Activated T-cell treated with anti-CD3 and anti-CD28 coated beads, Interleukin-2, amount 50 U/mL, for 72 hours (primary cell): ENCODE results near the gene BMS1. TPM values are rescaled to one million over a fixed set of nuclear protein-coding genes. Genes with fewer than 3 reads are reported as not detected.
"Not testable (repeated sequence)": the region's sequence is repeated elsewhere in the genome, so short reads cannot be mapped to it uniquely, and the experiment has no call there.

Source experiments
- ATAC-seq, 2 donors: fragments of 150-1000 bp; cut with Tn5 transposase; replicated peaks in 1 of 2; 2 replicates each; pipeline ENCODE4 v1.10.0; 2021; ENCODE audit warnings: moderate library complexity in 2 of 2, mild to moderate bottlenecking in 1 of 2
- DNase-seq, 2 donors: peaks; one replicate each; pipeline ENCODE4 v3.0.0; 2021 to 2022; ENCODE audit warnings: mixed read lengths in 1 of 2
- H3K27ac Mint-ChIP-seq: one replicate; pipeline ENCODE4 v1.8.0; 2022; ENCODE audit warnings: mild to moderate bottlenecking, moderate library complexity, mixed read lengths
- H3K27me3 Mint-ChIP-seq: one replicate; pipeline ENCODE4 v1.8.0; 2022; ENCODE audit warnings: low read depth, mixed read lengths
- H3K36me3 Mint-ChIP-seq, 2 donors: one replicate each; pipeline ENCODE4 v1.8.0; 2022; ENCODE audit warnings: mixed read lengths in 2 of 2, mild to moderate bottlenecking in 1 of 2; ENCODE audit not compliant: insufficient read depth in 2 of 2
- H3K4me1 Mint-ChIP-seq: one replicate; pipeline ENCODE4 v1.8.0; 2022; ENCODE audit warnings: low read depth, mixed read lengths
- H3K4me3 Mint-ChIP-seq, 2 donors: one replicate each; pipeline ENCODE4 v1.8.0; 2022; ENCODE audit warnings: mild to moderate bottlenecking in 2 of 2, mixed read lengths in 2 of 2, moderate library complexity in 2 of 2
- H3K9me3 Mint-ChIP-seq, 2 donors: one replicate each; pipeline ENCODE4 v1.8.0; 2022; ENCODE audit warnings: mixed read lengths in 2 of 2
- total RNA-seq, 2 donors: library from RNA; stranded (reverse); gene quantifications; one replicate each; pipeline ENCODE4 v1.2.3, GENCODE V29; 2022

The BMS1 gene, protein sequence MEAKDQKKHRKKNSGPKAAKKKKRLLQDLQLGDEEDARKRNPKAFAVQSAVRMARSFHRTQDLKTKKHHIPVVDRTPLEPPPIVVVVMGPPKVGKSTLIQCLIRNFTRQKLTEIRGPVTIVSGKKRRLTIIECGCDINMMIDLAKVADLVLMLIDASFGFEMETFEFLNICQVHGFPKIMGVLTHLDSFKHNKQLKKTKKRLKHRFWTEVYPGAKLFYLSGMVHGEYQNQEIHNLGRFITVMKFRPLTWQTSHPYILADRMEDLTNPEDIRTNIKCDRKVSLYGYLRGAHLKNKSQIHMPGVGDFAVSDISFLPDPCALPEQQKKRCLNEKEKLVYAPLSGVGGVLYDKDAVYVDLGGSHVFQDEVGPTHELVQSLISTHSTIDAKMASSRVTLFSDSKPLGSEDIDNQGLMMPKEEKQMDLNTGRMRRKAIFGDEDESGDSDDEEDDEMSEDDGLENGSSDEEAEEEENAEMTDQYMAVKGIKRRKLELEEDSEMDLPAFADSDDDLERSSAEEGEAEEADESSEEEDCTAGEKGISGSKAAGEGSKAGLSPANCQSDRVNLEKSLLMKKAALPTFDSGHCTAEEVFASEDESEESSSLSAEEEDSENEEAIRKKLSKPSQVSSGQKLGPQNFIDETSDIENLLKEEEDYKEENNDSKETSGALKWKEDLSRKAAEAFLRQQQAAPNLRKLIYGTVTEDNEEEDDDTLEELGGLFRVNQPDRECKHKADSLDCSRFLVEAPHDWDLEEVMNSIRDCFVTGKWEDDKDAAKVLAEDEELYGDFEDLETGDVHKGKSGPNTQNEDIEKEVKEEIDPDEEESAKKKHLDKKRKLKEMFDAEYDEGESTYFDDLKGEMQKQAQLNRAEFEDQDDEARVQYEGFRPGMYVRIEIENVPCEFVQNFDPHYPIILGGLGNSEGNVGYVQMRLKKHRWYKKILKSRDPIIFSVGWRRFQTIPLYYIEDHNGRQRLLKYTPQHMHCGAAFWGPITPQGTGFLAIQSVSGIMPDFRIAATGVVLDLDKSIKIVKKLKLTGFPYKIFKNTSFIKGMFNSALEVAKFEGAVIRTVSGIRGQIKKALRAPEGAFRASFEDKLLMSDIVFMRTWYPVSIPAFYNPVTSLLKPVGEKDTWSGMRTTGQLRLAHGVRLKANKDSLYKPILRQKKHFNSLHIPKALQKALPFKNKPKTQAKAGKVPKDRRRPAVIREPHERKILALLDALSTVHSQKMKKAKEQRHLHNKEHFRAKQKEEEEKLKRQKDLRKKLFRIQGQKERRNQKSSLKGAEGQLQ
- total RNA-seq = 10 to 100 TPM; 14.3 to 14.5 TPM

DNA sequence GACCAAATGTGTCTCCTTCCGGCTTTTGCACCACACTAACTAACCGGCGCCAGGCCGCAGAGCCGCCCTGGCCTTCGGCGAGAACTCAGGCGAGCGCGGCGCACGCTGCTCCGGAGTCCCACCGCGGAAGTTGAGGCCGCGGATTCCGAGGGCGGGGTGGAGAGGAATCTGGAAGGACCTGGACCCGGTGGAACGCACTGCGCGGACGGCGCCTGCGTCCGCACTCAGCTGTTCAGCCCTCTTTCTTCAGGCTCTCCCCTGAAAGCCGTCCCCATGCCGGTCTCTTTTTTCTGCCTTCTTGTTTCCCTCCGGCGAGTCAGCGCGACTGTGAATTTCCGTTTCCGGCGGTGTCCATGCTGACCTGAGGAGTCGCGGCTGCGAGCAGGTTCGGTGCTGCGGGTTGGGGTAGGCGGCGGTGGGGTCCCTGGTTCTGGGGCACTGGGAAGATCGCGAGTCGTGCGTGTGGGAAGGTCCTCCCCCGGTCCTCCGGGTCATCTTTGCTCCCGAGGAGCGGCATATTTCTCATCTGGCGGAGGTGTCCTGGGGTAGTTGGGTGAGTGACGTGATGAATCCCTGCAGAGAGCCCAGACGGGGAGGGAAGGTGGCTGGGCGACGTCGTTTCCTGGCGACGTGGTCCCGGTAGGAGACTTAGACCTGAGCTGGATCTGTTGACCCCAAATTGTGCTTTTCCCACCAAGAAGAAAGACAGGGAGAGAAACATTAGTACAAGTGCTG lies at the start of gene BMS1:
TSS of gene BMS1 (plus strand) at position 350 of the 735 bp plus-strand sequence. CDS start 1,600 bp downstream, outside the sequence.
- Mint-ChIP-seq H3K36me3 (peaks cover 2 to 16% of the 10 kb centered on the region in 2 donors), H3K27ac (peak within 1 kb of the TSS; percentile 58), H3K4me3 (peak within 1 kb of the TSS; percentile 84 to 90), H3K4me1 (peaks cover 13% of the 10 kb centered on the region), H3K9me3 (peaks cover 0 to 8% of the 10 kb centered on the region in 2 donors), H3K27me3 (no peaks in the 10 kb centered on the region)
- peak; percentile 96 for ATAC-seq
- DNase-seq = peak; percentile 89

GRCh38 chr10:42734536-42734935 lies 48.1 kb upstream of the BMS1 start:
- Mint-ChIP-seq H3K4me3 (no peak overlapping the region), H3K9me3 (no peaks in the 10 kb centered on the region), H3K27ac (no peak overlapping the region), H3K27me3 (peaks cover 21% of the 10 kb centered on the region), H3K4me1 (no peaks in the 10 kb centered on the region), H3K36me3 (no peaks in the 10 kb centered on the region)
- ATAC-seq (no peak), DNase-seq (no peak)

DNA sequence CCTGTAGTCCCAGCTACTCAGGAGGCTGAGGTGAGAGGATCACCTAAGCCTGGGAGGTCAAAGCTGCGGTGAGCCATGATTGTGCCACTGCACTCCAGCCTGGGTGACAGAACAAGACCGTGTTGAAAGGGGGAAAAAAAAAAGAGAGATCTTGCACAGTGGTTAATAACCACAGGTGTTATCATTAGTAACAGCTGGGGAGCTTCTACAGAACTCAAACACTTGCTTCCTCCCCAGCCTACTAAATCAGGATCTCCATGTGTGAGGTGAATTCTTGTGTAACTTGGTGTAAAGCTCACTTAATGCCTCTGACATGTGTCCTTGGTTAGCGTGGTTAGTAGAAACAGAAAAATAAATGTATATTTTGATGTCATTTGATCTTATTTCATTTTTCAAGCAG lies 43.9 kb upstream of the BMS1 start:
- ATAC-seq = no peak
- peaks cover 21% of the 10 kb centered on the region for H3K27me3 Mint-ChIP-seq
- DNase-seq = no peak
- H3K4me3 Mint-ChIP-seq = no peak overlapping the region
- H3K4me1 Mint-ChIP-seq = no peaks in the 10 kb centered on the region
- no peak overlapping the region for H3K27ac Mint-ChIP-seq
- H3K9me3 Mint-ChIP-seq = peaks cover 4 to 5% of the 10 kb centered on the region in 2 donors
- peaks cover 4 to 8% of the 10 kb centered on the region in 2 donors for H3K36me3 Mint-ChIP-seq

GRCh38 chr10:42741536-42741935 lies 41.1 kb upstream of the BMS1 start:
- not testable (repeated sequence) for H3K27ac Mint-ChIP-seq, ATAC-seq, DNase-seq, H3K4me3 Mint-ChIP-seq, H3K36me3 Mint-ChIP-seq, H3K9me3 Mint-ChIP-seq, H3K4me1 Mint-ChIP-seq
- peaks cover 27% of the 10 kb centered on the region for H3K27me3 Mint-ChIP-seq

DNA sequence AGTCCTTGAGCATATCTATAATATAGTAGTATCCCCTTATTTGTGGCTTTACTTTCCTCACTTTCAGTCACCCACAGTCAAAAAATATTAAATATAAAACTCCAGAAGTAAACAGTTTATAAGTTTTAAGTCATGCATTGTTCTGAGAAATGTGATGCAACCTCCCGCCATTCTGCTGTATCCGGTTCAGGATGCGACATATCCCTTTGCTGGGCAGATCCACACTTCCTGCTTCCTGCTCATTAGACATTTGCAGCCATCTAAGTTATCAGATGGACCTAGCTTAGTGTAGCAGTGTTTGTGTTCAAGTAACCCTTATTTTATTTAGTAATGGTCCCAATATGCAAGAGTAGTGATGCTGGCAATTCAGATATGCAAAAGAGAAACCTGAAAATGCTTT lies 38.9 kb upstream of the BMS1 start:
- Mint-ChIP-seq H3K4me3 (no peak overlapping the region), H3K27me3 (peaks cover 6% of the 10 kb centered on the region), H3K4me1 (no peaks in the 10 kb centered on the region), H3K36me3 (peaks cover 4 to 8% of the 10 kb centered on the region in 2 donors), H3K27ac (no peak overlapping the region), H3K9me3 (peaks cover 4 to 5% of the 10 kb centered on the region in 2 donors)
- DNase-seq (no peak), ATAC-seq (no peak)

DNA sequence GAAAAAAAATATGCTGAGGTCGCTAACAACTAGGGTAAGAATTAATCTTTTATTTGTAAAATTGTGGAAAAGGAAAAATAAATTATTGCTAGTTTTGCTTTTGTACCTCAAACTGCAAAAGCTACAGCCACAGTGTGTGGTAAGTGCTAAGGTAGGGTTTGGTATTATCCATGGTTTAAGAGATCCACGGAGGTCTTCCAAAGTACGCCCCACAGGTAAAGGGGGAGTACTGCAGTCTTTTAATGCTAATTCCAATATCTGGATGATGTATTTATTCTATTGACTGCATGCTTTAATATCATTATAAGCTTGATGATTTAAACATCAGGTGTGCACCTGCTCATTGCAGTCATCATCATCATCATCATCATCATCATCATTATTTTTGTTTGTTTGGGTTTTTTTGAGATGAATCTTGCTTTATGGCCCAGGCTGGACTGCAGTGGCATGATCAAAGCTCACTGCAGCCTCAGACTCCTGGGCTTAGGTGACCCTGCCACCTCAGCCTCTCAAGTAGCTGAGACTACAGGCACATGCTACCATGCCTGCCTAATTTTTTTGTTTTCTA lies 38.4 kb upstream of the BMS1 start:
- H3K4me3 Mint-ChIP-seq = no peak overlapping the region
- no peak overlapping the region for H3K27ac Mint-ChIP-seq
- H3K9me3 Mint-ChIP-seq = peaks cover 4 to 5% of the 10 kb centered on the region in 2 donors
- DNase-seq (no peak), ATAC-seq (no peak)
- H3K27me3 Mint-ChIP-seq = peaks cover 6% of the 10 kb centered on the region
- H3K4me1 Mint-ChIP-seq = no peaks in the 10 kb centered on the region
- peaks cover 4 to 8% of the 10 kb centered on the region in 2 donors for H3K36me3 Mint-ChIP-seq

DNA sequence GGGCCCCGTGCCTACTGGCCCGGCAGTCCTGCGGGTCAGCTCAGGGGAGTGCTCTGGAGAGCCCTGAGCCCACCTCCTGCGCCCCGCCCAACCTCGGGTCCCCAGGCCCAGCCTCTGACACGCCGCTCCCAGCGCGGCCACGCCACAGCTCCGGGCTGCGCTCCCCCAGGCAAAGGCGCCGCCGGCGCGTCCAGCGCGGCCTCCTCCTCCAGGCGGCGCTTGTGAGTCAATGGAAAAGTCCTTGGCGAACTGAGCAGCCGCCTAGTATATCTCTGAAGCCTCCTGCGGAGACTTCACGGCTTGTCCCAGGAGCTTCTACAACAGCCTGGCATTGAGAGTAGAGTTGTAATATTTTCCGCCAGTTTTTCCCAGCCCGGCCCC lies 29.5 kb upstream of the BMS1 start:
- H3K4me3 Mint-ChIP-seq = peak overlapping the region; percentile 88 to 91
- ATAC-seq = peak; percentile 78 to 82
- no peaks in the 10 kb centered on the region for H3K36me3 Mint-ChIP-seq
- H3K27me3 Mint-ChIP-seq = peaks cover 35% of the 10 kb centered on the region
- no peak overlapping the region for H3K27ac Mint-ChIP-seq
- no peaks in the 10 kb centered on the region for H3K9me3 Mint-ChIP-seq
- DNase-seq = peak; percentile 77 to 83
- peaks cover 6% of the 10 kb centered on the region for H3K4me1 Mint-ChIP-seq

- Mint-ChIP-seq H3K36me3 (no peaks in the 10 kb centered on the region), H3K27ac (no peak overlapping the region), H3K4me1 (peaks cover 6% of the 10 kb centered on the region), H3K9me3 (no peaks in the 10 kb centered on the region), H3K27me3 (peaks cover 35% of the 10 kb centered on the region), H3K4me3 (peak overlapping the region; percentile 88 to 91)
- no peak for DNase-seq
- peak; percentile 27 to 36 for ATAC-seq
These were observed 29.0 kb upstream of the BMS1 start for GRCh38 chr10:42753507-42754154.

DNA sequence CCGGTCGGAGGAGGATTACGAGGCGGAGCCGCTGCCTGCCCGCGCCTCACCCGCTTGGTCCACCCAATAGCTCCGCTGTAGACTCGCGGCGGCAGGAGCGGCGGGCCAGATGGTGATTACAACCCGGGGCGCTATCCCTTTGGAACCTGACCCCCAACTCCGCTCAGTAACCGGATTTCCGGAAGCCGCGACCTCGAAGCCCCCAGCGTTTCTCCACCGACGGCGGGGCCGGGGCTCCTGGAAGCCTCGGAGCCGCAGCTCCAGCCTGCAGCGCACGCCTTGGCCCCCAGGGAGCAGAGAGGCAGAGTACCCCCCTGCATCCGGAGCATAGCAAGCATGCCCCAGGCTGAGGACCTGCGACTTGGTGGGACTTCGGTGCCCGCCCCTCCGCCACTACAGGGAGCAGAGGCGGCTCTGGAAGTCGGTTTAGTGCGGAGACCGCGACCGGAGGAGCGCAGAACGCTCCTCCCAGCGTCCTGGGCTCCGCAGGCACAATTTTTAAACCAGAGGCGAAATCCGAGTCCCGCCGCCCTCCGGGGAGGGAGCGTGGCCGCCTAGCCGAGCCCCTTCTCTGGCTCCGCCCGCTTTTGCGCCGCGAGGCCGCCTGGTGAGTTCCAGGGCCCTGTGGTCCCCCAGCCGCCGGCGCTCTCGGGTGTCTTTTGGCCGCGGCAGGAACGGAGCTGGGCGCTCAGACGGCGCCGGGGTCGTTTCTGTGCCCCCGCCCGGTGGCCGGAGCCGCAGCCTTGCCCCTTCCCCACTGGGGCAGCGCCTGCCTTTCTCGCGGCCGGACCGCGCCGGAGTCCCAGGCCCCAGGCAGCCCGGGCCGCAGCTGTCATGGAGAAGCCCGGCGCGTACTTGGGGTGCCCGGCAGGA lies 28.2 kb upstream of the BMS1 start:
- Mint-ChIP-seq H3K36me3 (no peaks in the 10 kb centered on the region), H3K4me1 (peaks cover 6% of the 10 kb centered on the region), H3K9me3 (no peaks in the 10 kb centered on the region), H3K27me3 (peaks cover 39% of the 10 kb centered on the region), H3K4me3 (peak overlapping the region; percentile 88 to 91), H3K27ac (no peak overlapping the region)
- peak; percentile 55 to 64 for ATAC-seq
- peak; percentile 27 to 53 for DNase-seq

DNA sequence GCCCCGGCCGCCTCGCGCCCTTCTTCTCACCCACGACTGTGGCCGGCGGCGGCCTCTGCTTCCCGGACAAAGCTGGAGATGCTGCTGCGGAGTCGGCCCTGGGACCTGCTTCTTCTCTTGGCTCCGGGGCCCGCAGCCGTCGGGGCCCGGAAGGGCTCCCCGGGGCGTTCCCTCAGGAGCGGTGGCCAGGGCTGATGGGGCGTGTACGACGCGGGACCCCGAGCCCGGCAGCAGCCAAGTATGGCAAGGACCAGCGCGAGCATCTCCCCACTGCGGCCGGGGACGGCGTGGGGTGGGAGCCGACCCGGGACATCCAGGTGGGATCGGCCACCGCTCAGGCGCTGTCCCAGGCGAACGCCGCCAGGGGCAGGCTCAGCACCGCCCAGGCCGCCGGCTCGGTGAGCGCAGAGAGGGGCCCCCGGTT lies 27.6 kb upstream of the BMS1 start:
- H3K27ac Mint-ChIP-seq = no peak overlapping the region
- H3K4me1 Mint-ChIP-seq = peaks cover 6% of the 10 kb centered on the region
- H3K4me3 Mint-ChIP-seq = peak overlapping the region; percentile 70 to 73
- peaks cover 43% of the 10 kb centered on the region for H3K27me3 Mint-ChIP-seq
- peak; percentile 9 to 26 for ATAC-seq
- H3K9me3 Mint-ChIP-seq = no peaks in the 10 kb centered on the region
- DNase-seq = peak in 1 of 2 donors; percentile 11
- no peaks in the 10 kb centered on the region for H3K36me3 Mint-ChIP-seq

DNA sequence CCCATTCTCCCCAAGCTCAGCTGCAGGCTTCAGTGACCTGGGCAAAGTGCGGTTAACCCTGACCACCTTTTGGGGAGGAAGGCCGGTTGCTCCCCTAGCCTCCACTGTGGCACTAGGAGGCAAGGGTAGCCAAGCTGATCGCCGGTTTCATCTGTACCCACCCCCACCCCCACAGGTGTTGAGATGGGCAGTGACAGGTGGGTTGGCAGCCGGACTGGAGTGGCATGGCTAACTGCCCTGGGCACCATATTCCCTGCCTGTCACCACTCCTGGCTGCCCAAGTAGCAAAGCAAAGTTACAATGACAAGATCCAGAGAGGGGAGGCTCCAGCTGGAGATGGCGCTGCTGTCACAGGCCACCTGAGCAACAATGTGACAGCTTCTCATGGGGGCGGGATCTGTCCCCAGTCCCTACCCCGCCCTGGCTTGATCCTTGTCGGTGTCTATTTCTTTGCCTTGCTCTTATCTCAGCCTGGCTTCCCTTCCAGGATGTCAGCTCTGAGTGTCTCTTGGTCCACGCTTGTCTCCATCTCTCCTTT lies 27.0 kb upstream of the BMS1 start:
- Mint-ChIP-seq H3K27me3 (peaks cover 45% of the 10 kb centered on the region), H3K9me3 (no peaks in the 10 kb centered on the region), H3K4me1 (peaks cover 6% of the 10 kb centered on the region), H3K27ac (no peak overlapping the region), H3K4me3 (peak overlapping the region; percentile 67 to 73), H3K36me3 (no peaks in the 10 kb centered on the region)
- no peak for ATAC-seq
- DNase-seq = no peak
